Measurements from ENCODE around the gene EPHA6. TPM values are rescaled to one million over a fixed set of nuclear protein-coding genes. Genes with fewer than 3 reads are reported as not detected.

The EPHA6 gene
- total and polyA plus RNA-seq, 9 of the 15 experiments (the other 6 are each of a cell fraction or from before 2014, with no cell fraction given), result not detected

GRCh38 chr3:97043411-97043810, 229.0 kb downstream of the EPHA6 start:
- ChIA-PET CTCF (ENCODE audit: low intra/inter-chr PET ratio) (no interaction called here), POLR2A (no interaction called here)
- Histone ChIP-seq H3K9ac (ENCODE audit: insufficient read depth in 1 of 2, low read depth in 2 of 2, low read length in 2 of 2) (no peak overlapping the region), H3K9me3 (replicated peaks; ENCODE audit: control insufficient read depth, insufficient read depth, low read depth, low read length) (no peaks in the 10 kb centered on the region), H3K36me3 (ENCODE audit: control insufficient read depth, insufficient read depth, low read length) (no peaks in the 10 kb centered on the region), H3K9me1 (ENCODE audit: control insufficient read depth, insufficient read depth, low read length) (no peaks in the 10 kb centered on the region), H3K4me3 (no peak overlapping the region), H2AFZ (ENCODE audit: low read depth, low read length) (no peak overlapping the region), H3K79me2 (ENCODE audit: control insufficient read depth, insufficient read depth, low read length) (no peaks in the 10 kb centered on the region), H3K4me2 (ENCODE audit: insufficient read depth, low read length) (no peak overlapping the region), H4K20me1 (replicated peaks; ENCODE audit: control insufficient read depth, insufficient read depth, low read length) (no peaks in the 10 kb centered on the region), H3K27ac (ENCODE audit: extremely low read depth, low read depth, low read length) (no peak overlapping the region), H3K27me3 (ENCODE audit: control insufficient read depth in 2 of 2, insufficient read depth in 2 of 2, low read length in 2 of 2) (no peaks in the 10 kb centered on the region), H3K4me1 (replicated peaks in 1 of 2; ENCODE audit: control insufficient read depth in 2 of 2, insufficient read depth in 2 of 2, low read length in 2 of 2) (no peaks in the 10 kb centered on the region)
- no peak for FAIRE-seq
- no peak for ATAC-seq
- intact Hi-C loops (cut with micrococcal nuclease) (no loop called here), in situ Hi-C loops (cut with MboI) (no loop called here)
- 6% methylated on average over 2 of the region's 2 CpGs for WGBS (ENCODE audit: insufficient coverage, low coverage, missing lambda C conversion rate)
- no TSS peak for BruUV-seq (replicated peaks)
- TF ChIP-seq ADNP (tag; IDR thresholded peaks at IDR 0.05) (no peak), SMARCA4 (IDR thresholded peaks at IDR 0.05) (no peak), ZNF384 (IDR thresholded peaks at IDR 0.05; ENCODE audit: low read depth, low read length) (no peak), RNF219 (CRISPR knock-in tag; IDR thresholded peaks at IDR 0.05) (no peak), MAX (CRISPR knock-in tag; IDR thresholded peaks at IDR 0.05) (no peak), SMARCA5 (IDR thresholded peaks at IDR 0.05) (no peak), LCOR (CRISPR knock-in tag; IDR thresholded peaks at IDR 0.05) (no peak), MIER1 (IDR thresholded peaks at IDR 0.05; ENCODE audit: low read depth) (no peak), CREBBP (IDR thresholded peaks at IDR 0.05; ENCODE audit: low read depth, low read length) (no peak), MXD1 (CRISPR knock-in tag; IDR thresholded peaks at IDR 0.05; ENCODE audit: borderline replicate concordance, poor library complexity, severe bottlenecking) (no peak), C11orf30 (IDR thresholded peaks at IDR 0.05; ENCODE audit: low read depth) (no peak), CBX1 (IDR thresholded peaks at IDR 0.05; ENCODE audit: low read depth) (no peak)
- no peak for DNase-seq (ENCODE audit: extremely low read depth in 1 of 4, low spot score in 3 of 4)

Measured in K562 (cell line).